ENCODE data around the gene UBL7.
A peak's percentile ranks its signal among the peaks of the same experiment; 100 is the strongest.

Gene UBL7

DNA sequence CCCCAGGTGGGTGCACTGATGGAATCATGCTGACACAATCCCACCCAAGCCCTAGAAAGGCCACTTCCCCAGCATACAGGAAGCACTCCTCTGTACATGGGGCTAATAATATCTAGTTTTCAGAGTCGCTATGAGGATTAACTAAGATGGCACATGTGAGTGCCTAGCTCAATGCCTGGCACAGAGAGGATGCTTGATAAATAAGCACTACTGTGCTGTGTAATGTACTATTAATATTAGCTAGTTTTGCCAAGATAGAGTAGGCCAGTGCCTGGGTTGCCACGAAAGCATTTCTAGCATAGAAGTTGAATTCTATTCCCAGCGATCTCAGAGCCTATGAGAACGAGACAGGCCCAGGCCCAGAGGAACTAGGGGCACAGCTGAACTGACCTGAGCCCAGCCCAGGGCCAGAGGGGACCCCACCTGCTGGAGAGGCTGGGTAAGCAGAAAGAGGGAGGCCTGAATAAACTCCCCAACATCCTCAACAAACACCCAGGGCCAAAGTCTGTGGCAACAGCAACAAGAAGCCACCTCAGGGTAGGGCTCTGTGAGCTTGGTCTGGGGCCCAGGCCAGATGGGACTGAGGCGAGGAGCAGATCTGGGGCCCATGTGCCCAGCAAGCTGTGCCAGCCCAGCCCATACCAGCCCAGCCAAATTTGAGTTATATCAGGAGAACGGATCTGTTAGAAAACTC is 19.6 kb downstream of the UBL7 start:
- no peak for DNase-seq (ENCODE audit: low read depth in 4 of 4, low spot score in 1 of 4)

DNA sequence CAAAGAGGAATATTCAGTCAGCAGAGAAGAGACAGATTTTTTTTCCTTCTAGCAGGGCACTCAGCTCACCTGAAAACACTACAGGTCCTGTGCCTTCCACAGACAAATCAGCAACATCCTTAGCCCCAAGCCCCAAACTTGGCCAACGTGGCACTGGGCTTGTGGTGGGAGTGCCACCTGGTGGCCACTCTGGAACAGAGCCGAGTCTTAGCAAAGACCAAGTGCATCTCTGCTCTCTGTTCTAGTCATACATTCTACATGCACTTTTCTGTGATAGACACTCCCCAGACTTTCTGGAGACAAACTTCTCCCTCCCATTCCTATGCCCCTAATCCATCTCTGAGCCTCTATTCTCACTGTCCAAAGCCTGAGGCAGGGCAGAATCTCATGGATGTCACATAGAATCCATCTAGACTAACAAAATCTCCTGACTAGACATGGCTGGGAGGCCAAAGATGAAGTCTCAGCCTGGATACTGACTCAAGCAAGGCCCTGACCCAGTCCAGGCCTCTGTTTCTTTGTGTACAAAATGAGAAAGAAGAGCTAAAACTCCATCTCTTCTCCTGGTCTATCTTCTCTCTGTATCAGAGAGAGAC is 22.1 kb downstream of the UBL7 start:
- DNase-seq (ENCODE audit: low read depth in 4 of 4, low spot score in 1 of 4): peak; percentile 52 to 68 (median 62)

DNA sequence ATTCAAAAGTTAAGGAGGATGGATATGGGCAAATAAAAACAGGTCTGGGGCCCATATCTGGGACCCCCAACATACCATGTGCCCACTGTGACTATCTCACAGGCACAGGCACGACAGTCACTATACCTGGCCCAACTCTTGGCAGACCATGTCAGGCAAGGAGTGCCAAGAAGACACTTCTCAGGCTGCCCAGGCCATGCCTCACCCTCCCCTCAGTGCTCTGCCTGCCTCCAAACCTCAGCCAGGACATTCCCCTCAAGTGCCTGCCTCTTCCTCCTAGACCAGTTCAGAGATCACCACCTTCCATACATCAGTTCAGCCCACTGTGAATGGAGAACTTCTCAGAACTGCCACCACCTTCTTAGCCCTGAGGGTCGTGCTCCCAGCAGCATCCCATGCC is 22.8 kb downstream of the UBL7 start:
- no peak for DNase-seq (ENCODE audit: low read depth in 4 of 4, low spot score in 1 of 4)

DNA sequence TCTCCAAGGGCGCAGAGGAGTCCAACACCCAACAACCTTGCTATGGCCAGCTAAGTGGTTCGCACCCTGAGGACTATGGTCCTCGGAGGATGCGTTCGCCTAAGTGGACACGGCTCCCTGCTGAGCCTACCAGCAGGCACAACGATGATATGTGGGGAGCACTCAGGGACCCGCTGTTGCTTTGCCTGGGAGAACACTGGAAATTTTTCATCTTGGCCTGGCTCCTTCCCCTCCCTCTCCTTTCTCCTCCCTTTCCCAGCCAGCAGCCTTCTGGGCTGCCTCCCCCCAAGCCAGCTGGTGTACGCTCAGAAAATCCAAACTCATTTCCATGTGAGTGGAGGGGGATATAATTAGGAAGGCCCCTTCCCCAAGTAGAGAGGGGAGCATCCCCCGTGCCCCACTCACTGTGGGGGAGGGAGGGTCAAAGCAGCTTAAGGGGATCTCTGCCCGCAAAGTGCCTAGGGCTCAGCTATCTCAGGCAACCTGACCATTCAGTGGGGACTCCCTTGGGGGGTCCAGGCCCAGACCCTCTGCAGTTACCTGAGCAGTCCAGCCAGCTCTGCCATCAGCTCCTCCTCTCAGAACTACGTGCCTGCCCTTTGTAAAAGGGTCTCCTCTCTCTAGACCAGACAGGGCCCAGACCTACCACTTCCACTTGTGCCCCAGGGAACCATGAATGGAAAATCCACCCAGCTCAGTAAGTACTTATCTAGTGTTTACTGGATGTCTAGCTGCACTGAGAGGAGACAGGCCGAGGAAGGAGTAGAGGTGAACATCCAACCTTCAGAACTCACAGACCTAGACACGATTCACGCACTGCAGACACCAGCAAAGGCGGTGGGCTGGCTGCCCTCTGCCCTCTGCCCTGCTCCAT is 26.5 kb downstream of the UBL7 start:
- no peak for DNase-seq (ENCODE audit: low read depth in 4 of 4, low spot score in 1 of 4)

DNA sequence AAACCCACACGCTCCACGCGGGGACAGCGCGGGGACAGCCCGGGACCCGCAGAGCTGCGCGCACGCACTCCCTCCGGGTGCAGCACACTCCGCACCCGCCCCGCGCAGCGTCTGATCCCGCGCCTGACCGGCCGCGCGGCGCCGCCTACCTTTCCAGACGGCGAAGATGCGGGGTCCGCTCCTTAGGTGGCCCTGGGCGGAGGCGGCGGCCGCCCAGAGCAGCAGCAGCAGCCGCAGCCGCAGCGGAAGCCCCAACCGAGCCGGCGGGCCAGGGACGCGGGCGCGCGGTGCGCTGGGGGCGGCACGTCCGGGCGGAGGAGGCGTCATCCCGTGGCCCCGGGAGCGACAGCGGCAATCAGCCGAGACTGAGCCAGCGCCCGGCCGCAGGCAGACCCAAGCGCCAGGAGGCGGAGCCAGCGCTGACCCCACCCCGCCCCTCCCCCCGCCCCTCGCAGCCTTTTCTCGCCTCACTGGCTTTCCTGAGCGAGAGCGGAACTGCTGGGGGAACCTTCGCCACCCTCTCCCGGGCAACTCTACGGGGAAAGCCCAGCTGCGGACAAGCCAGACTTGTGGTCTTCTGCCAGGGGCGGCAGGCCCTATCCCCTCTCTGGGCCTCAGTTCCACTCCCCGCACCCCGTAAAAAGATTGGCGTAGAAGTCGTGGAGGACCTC is 27.2 kb downstream of the UBL7 start, which contains the start of gene SEMA7A:
Gene SEMA7A, minus strand, starts transcription at position 367 of the 671 bp plus-strand sequence. Its CDS starts 40 bp downstream, at position 327.
- peak; percentile 28 to 79 (median 65) for DNase-seq (ENCODE audit: low read depth in 4 of 4, low spot score in 1 of 4)

DNA sequence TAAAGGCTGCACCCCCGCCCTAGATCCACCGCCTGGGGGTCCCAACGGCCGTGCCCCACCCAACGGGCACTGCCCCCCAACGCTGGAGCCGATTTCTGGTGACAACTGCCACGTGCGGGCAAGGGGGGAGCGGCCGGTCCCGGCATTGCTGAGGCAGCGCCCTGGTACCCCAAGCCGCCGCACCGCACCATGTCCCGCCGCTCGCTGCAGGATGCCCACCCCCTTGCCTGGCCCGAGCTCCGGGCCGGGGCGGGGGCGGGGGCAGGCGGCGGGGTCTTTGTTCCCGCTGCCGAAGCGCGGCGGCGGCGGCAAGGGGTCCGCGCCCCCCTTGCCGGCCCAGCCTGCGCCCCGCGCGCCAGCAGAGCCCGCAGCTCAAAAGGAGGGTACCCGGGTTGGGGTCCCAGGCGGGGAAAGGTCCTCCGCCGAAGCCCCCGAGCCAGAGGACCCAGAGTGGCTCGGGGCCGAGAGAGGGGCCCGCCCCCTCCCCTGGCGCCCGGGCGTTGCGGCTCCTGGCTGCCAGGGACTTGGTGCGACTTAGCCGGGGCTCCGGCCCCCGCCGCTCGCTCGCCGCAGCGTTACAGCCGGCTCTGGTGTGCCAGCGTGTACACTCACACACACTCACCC is 27.9 kb downstream of the UBL7 start:
- DNase-seq (ENCODE audit: low read depth in 4 of 4, low spot score in 1 of 4): no peak

DNA sequence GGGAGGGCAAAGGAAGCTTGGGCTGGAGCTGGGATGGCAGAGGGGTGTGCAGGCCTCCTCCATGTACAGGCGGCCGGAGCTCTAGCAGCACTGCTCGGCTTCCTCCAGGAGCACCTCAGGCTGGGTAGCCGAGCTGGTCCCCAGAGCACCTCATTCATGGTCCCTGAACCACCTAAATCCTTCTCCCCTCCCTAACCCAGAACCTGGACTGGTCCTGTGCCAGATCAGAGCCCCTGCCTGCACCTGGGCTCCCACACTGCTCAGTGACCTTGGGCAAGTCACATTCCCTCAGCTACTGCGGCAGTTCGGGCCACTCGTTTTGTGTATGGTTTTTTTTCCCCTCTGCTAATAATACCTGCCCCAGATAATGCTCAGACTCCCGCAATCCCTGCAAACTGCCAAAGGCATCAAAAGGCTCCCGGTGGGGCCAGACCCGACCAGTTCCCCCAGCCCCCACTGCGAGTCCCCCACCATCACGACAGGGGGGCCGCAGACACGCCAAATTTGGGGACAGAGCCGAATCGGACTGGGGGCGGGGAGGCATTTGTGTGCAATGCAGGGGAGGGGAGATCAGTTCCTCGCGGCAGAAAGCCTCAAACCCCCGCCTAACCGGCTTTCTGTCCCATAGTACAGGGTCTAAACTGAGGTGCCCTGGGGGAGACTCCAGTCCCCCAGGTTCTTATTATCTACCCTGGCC is 28.5 kb downstream of the UBL7 start:
- no peak for DNase-seq (ENCODE audit: low read depth in 4 of 4, low spot score in 1 of 4)

DNA sequence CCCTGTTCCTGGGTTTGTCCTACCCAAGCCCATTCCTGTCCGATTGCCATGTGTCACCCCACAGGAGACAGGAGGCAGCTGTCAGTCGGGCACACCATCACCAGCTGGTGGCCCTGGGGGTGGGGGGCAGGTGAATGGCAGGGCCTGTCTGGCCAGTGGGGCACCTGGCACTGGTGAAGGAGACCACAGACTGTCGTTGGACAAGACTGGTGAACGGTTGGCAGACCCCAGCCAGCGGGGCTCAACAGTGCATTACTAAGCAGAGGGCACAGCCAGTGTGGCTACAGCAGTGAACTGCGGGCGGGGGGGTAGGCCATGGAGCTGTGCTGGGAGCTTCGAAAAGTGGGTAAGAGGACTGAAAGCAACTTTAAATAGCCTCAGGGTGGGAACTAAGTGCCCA is 29.3 kb downstream of the UBL7 start:
- DNase-seq (ENCODE audit: low read depth in 4 of 4, low spot score in 1 of 4): no peak

DNA sequence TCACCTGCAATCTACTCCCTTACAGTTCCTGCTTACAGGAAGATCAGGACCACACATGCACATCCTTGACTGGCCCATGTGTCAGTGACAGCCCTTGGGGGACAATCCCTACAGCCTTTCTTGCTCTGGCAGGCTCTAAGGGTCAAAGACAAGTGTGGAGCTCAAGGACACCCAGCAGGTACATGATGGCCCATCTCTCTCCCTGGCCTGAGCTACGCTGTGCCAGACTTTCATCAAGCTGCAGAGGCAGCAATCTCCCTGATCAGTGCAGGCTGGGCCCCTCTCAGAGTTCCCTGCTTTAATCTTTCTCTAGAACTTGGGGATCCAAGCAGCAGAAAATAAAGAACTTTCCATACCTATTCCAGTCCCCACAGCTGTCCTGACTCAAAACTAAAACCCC is 29.8 kb downstream of the UBL7 start:
- no peak for DNase-seq (ENCODE audit: low read depth in 4 of 4, low spot score in 1 of 4)

DNA sequence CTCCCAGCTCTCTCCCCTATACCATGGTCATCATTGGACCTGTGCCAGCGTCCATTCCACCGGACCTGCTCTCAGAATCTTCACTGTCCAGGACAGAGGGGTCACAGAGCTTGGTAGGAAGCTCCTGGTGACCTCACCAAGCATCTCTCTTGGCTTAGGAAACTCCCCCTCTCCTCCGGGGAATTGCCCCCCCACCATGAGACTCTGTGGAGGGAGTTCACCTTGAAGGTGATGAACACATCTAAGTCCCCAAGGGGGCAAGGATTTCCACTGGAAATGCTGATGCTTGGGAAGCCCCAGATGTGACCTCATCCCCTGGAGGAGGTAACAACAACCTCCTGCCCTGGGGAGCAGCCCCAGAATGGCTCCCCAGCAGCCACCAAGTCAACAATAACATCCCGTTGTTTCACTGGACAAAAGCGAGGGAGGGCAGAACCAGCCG is 30.4 kb downstream of the UBL7 start:
- no peak for DNase-seq (ENCODE audit: low read depth in 4 of 4, low spot score in 1 of 4)

DNA sequence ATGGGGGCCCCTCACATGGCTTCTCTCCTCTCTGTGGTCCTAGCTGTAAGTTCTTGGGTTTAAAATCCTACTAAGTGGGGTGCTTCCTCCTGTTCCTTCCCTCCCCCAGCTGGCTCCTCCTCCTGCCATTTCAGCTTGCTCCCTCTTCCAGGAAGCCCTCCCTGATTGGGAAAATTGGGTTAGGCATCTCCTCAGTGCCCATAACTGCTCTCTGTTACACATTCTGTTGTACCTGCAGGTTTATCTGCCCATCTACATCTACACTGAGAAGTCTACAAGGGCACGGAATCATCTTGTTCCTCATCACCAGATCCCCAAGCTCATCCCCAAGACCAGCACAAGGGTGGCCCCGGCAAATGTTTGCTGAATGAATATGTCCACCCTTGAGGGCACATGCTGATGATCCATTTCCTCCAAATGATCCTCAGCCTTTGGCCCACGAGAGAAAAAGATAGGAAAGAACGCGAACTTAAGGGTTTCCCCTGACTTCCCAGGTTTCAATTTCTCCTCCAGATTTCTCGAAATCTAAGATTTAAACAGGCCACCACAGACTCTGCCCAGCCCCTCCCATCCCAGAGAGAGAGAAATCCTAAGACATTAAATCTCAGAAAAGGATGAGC is 31.1 kb downstream of the UBL7 start:
- DNase-seq (ENCODE audit: low read depth in 4 of 4, low spot score in 1 of 4): no peak

DNA sequence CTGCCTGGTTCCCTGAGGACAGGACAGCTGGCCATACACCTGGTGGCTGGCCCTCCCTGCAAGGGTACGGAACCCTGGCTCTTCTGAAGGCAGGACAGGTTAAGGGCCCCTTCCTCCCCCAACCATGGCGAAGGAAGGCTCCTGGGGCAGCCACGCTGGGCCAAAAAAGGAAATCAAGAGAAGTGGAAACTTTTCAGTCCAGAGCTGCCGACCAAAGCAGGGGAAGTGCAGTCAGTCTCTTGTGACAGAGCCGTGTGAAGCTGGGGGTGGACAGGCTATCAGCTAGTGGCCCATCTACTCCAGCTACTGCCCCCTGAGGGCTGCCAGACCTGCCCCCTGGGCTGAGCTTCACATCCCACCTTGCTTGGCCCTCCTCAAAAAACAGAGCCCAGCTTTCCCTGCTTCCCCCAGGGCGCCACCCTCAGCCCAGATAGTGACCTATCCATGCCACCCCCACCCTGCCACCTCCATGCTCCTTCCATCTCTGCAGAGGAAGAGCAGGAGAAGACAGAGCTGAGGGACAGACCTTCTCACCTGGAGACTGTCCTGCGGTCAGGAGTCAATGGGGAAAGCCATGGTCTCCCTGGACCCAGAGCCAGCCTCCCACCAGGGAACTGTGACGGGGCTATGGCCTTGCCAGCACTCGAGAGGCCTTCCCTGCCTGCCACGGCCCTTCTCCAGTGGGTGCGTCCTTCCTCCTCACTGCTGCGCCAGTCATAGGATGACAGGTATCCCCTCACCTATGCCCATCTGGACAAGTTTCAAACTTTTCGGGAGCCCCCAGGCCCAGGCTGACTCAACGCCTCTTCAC is 31.8 kb downstream of the UBL7 start:
- no peak for DNase-seq (ENCODE audit: low read depth in 4 of 4, low spot score in 1 of 4)

DNA sequence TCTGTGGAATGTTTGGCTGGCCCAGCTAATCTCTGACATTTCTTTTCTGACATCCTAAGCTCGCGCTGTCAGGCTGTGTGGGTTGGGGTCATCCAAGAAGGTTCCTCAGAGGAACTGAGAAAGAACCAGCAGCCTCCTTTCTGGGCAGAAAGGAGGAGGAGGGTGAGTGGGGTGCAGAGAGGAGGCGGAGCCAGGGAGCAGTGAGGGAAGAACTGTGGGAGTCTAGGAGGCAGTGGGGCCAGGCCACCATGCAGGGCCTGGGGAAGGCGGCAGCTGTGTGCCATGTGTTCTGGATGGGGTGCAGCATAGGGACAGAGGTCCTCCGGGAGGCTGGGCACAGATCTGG is 32.5 kb downstream of the UBL7 start:
- no peak for DNase-seq (ENCODE audit: low read depth in 4 of 4, low spot score in 1 of 4)

DNA sequence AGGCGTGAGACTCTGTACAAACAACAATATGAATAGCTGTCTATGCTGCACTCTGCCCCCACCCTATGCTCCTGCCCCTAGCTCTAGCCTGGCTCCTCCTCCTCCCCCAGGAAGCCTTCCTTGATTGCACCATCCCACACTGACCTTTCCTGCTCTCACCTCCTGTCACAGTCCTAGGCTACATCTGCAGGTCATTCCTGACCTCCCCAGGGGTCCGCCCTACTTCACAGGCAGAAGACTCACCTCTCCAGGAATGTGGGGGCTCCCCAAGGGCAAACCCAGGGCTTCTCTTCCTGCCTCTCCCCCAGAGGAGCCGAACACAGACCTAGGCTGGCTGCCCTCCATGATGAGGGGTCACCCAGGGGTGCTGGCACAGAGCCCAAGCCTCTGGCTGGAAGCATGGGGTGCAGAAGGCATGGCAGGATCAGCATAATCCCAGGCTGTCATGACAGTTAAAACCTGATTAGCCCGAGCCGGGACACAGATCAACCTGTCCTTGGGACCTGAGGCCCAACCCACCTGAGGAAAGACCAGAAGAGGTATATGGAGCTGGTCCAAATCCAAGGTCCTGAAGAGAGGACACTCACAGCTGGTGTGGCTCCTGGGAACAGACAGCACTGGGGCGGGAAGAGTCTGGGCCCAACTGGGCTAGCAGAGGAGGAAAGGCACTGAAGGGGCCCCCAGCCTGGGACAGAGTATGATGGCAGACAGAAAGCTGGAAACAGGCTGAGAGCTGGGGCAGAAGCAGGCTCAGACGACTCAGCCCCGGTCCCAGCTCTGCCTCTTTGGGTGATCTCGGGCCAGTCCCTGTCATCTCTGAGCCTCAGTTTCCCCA is 33.1 kb downstream of the UBL7 start:
- DNase-seq (ENCODE audit: low read depth in 4 of 4, low spot score in 1 of 4): no peak

DNA sequence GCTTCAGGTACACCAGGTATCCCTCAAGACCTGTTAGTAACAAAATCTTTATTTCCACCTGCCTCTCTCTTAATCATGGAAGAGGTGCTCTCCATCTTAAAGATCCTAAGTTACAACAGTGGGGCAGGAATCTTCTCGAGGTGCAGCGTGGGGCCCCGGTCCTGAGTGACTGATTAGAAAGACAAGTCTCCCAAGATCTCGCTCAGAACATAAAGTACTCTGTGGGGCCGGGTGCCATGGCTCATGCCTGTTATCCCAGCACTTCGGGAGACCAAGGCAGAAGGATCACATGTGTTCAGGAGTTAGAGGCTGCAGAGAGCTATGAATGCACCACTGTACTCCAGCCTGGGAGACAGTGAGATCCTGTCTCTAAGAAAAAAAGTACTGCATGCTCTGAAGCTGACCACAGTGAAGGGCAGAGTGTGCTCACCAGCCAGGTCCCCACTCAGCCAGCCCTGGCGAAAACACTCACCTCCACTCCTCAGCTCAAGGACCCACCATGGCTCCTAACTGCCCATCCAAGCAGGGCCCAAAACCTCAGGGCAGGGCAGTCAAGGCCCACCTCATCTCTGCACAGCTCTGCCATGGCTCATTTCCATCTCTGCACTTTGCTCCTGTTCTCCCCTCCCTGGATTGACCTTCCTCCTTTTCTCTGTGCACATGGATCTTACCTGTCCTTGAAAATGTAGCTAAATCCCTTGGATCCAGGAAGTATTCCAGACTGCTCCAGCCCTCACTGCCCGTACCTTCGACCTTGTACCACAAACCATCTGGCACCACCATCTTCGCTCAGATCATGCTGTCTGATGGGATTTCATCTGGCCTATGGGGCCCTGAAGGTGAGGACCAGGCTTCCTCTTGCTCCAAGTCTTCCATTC is 34.3 kb downstream of the UBL7 start:
- no peak for DNase-seq (ENCODE audit: low read depth in 4 of 4, low spot score in 1 of 4)

DNA sequence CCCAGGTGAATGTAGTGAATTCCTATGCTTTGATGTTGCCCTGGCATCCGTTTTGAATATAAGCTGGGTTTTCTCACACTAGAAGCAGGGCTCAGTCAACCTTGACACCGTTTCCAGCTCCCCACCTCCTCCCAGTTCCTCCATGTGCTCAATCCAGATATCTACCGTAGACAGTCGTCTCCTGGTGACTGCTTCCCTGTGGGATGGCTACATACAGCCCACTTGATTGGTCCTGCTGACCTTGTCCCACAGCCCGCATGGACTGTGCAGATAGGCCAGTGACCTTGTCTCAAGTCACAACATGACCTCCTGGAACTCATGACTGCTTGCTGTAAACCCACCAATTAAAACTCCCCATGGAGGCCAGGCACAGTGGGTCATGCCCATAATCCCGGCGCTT is 35.3 kb downstream of the UBL7 start:
- DNase-seq (ENCODE audit: low read depth in 4 of 4, low spot score in 1 of 4): no peak

DNA sequence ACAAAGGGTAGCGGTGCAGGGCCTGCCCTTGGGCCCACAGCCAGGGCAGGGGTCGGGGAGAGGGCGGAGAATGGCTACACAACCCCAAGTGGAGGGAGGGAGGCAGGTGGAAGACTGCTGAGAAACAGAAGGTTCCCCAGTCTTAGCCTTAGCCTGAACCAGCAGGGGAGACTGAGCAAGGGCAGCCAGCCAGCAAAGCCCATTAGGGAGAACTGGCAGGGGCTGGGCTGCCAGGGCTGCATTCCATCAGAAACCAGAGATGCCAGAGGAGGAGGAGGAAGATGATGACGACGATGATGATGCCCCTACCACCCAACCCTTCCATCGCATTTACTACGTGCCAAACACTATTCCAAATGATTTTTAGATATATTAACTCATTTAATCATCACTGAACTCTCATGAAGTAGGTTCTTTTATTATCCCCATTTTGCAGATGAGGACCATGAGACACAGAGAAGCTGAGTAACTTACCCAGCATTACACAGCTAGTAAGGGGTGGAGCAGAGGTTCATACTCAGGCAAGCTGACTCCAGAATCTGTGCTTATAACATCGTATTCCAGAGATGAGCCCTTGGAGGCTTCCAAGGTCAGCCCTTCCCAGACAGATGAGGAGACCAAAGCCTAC is 35.9 kb downstream of the UBL7 start:
- no peak for DNase-seq (ENCODE audit: low read depth in 4 of 4, low spot score in 1 of 4)
